GM19023 (cell line): Measurements from ENCODE around the gene PRR33.
"Not testable (repeated sequence)": the region's sequence is repeated elsewhere in the genome, so short reads cannot be mapped to it uniquely, and the experiment has no call there.

Experiments used
- ATAC-seq: cut with Tn5 transposase; IDR thresholded peaks from one replicate; pipeline ENCODE4 v1.9.1; 2021; ENCODE audit warnings: mild to moderate bottlenecking, moderate library complexity; ENCODE audit not compliant: unreplicated experiment

The PRR33 gene

DNA sequence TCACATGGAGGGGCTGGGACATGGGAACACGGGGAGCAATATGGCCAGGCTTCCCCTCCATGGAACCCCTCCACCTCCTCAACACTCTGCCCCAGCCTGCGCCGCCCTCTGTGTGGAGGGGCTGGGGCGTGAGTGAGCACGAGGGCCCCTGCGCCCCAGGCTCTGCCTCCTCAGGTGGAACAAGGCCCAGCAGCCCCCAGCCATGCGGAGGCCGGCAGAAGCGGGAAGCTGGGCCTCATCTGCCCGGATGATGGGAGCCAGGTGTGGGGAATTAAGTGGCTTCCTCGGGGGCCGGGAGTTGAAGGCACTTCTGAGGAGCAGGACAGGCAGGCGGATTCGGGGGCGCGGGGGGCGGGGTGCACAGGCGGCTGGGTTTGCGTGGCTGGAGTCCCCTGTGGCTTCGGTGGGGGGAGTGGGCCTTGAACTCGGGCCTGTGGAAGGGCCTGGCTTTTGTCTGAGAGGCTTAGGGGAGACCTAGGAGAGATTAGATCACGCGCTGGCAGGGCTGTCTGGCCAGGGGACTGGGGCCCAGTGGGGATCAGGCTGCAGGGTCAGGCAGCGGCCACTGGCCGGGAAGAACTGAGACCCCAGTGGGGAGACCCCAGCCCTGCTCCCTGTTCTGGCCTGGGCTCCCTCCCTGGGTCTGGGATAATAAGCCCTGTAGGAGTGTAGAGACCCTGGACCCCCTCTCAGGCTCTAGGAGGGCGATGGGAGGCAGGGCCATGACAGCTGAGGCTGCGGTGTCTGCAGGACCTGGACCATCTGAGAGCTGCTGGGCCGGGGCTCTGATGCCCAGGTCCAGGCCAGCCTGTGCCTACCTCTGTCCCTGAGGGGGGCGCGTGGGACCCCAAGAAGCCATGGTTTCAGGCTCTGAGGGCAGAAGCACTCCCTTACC is 13.3 kb downstream of the PRR33 start:
- no peak for ATAC-seq

DNA sequence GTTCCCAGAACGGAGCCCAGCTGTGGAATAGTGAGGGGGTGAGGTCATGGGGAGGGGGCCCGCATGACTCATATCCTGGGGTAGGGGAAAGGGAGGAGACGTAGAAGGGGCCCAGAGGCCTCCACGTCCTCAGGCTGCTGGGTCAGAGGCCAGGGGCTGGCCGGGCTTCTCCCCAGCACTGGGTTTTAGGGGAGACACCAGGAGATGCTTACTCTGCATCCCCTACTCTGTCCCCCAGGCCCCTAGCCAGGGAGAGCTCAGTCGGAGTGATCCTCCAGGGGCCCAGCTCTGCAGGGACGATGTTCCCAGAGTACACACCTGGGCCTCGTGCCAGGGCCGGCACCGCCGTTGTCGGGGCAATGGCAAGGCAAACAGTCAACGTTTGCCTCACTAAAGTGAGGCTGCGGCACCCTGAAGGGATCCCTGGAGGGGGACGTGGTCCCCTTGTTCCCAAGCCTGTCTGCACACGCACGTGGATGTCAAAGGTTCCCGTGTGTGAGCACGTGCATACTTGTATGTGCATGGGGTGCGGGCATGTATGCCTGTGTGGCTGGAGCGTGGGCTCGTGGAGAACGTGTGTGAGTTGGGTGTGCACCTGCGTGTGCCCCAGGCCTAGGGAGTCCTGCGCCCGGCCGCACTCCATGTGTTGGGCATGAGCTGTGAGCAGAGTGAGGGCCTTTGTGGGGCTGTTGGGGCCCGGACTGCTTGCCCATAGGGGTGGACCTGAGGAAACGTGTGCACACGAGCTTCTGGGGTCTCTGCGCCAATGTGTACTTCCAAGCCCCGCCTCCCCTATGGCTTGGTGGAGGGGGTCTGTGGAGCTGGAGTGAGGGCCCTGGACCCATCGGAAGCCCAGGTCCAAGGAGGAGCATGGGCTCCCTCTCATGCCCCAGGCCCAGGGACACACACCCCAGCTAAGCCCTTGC is 14.2 kb downstream of the PRR33 start:
- ATAC-seq = no peak

- no peak for ATAC-seq
Measured at GRCh38 chr11:1876361-1877063, 15.2 kb downstream of the PRR33 start.

DNA sequence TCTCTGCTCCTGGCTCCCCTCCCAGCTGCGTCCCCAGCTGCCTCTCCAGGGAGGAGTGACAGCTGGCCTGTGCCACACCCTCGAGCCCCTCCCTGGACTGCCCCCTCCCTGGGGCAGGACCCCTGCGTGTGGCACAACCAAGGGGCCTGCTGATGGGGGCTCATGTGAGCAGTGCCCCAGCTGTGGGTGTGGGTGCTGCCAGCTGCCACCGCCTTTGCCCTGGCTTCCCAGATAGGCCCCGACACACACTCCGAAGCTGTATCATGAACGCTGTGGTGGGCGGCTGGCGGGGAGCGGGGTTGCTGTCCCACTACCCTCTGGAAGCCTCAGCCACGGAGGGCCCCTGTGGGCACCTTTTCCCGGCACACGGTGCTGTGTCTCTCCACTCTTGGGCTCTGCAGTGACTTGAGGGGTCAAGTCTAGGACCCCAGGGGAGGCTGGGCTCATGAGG is 15.8 kb downstream of the PRR33 start:
- ATAC-seq = not testable (repeated sequence)

DNA sequence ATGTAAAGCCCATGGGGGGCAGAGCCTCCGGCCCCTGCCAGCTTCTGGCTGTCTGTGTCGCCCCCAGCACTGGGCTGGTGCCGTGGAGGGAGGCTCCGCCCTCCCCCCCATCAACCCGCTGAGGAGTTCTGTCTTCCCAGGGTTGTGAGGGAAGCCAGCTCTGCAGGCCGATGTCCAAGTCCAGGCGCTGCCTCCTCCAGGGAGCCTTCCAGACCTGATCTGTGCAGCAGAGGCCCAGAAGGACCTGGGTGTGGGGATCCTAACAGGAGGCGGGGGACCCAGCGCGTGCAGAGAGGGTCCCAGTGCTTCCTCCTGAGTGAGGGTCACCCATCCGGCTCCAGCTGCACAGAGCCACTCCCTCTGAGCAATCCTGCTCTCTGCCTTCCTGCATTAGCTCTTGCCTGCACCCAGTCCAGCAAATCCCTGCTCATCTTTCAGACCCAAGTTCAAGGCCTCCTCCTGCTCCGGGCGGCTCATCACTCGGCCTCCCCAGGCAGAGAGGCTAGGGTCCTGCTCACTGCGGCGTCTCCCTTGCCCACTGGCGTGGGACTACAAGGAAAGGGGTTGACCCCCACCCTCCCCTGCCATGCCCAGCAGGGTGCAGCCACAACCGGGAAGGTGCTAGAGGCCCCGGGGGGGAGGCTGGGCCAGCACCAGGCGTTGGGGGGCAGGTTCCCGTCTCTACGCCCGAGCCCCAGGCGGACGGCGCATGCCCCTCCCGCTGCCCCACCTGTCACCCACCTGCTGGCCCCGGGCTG is 16.4 kb downstream of the PRR33 start:
- no peak for ATAC-seq

GRCh38 chr11:1874441-1875092 is 17.1 kb downstream of the PRR33 start:
- not testable (repeated sequence) for ATAC-seq

- not testable (repeated sequence) for ATAC-seq
Measured at GRCh38 chr11:1873813-1874150, 17.9 kb downstream of the PRR33 start.

- no peak for ATAC-seq
Measured at GRCh38 chr11:1873048-1873812, 18.5 kb downstream of the PRR33 start.

- no peak for ATAC-seq
Measured at GRCh38 chr11:1872267-1872985, 19.3 kb downstream of the PRR33 start.

DNA sequence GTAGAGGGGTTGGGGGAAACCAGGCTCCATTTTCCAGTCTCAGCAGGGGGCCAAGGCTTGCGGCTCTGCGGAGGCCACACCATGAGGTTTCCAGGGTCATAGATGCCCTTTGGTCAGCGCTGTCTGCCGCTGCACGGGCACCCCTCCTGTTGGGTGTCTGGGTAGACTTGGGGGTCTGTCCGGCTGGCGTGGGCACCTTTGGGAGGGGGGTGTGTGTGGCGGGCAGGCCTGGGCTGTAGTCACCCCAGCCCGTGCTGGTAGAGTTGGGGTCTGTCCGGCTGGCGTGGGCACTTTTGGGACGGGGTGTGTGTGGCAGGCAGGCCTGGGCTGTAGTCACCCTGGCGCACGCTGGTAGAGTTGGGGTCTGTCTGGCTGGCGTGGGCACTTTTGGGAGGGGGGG is 20.2 kb downstream of the PRR33 start:
- no peak for ATAC-seq

DNA sequence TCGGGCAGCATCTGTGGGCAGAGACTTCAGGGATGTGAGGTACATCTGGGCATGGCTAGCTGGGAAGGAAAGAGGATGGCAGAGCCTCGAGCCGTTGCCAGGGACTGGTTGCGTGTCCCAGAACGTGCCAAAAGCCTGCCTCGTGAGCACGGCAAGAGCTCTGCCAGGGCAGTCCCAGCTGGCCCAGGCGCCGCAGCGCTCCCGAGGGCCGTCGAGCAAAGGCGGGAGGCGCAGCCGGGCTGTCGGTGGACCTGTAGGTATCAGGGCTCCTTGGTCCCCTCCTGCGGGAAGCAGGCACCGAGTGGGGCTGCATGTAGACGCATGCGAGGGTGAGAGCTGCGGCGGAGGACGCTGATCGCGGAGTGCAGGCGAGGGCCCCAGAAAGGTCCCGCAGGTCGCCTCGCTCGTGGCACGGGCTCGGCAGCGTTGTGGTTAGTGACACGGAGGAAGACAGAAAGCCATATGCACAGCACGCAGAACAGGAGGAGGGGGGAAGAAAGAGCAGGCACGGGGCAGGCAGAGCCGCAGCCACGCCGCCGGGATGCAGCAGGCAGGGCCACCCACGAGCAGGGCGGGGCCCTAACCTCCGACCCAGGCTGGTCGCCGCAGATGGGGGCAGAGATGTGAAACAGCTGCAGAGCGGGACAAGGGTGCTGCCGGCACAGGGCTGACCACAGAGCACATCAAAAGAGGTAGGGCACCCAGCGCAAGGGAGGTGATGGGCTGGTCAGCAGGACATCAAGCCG is 20.8 kb downstream of the PRR33 start:
- ATAC-seq = no peak

DNA sequence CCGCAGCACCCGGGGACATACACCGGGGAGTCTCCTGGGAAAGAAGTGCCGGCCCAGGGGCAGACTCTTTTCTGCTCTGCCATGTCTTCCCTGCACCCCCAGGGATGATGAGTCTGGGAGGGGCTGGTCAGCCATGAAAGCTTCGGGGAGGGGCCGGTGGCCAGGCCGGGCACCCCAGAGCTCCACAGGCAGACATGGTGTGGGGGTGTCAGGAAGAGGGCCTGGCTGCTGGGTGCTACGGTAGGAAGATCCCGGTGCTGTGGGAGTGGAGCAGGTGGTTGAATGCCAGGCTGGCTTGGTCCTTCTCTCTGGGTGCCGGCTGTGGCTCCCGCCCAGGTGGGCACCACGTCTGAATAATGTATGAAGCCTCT is 21.4 kb downstream of the PRR33 start:
- no peak for ATAC-seq

DNA sequence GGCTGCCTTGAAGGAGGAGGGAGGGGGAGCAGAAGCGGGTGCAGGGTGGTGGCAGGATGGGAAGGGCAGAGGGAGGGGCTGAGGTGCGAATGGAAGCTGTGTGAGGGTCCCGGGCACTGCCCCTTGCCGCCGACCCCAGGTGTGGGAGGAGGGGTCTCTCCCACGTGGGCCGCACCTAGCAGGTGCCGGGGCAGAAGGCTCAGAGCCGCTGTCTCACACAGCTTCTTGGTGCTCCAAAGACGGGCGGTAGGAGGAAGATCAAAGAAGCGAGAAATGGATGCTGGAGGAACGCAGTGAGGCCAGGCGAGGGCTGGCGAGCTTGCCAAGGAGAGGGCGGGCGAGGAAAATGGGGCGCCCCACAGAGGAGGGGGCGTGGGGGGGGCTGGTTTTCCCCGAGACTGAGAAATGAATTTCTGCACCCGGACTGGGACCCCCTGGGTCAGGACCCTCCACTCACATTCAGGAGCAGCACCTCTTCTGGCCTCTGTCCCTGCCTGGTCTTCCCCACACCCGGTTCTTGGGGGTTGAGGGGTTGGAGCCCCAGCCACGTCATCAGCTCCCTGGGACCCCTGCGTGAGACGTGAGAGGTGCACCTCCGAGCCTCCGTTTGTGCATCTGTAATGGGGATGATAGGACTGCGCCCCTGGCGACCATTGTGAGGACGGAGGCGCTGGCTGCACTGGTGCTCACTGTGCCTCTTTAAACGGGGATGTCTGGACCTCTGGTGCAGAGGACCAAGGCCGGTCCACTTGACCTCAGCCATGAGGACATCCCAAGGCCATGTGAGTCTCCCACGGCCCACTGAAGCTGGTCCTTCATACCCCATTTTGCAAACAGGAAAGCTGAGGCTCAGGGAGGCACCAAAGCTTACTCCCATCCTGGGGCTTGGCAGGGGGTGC is 22.0 kb downstream of the PRR33 start:
- ATAC-seq = no peak

DNA sequence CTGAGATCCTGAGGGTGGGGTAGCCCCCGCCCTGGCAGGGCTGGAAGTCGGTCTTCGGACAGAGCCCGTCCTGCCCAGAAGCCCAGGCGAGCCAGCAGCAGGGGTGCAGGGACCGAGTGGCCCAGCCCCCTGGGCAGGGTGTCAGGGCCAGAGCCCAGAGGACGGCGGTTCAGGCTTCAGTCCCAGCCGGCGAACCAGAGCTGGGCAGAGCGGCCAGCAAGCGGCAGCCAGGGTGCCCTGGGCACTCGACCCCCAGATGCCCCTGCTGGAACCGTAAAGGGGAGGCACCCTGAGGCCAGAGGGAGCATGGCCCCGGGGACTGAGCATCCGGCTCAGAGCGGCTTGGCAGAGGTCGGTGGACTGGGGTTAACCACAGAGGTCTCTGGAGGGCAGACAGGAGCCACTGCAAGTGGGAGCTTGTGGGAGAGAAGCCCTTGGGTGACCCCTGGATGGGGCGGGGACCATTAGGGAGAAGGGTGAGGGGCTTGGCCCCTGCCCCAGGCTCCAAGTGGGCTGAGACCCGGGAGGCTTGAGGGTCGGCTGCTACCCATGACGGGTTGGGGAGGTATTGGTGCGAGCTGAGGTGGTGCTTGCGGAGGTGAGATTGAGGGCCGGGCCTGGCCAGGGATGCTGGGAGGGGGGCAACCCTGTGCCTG is 22.9 kb downstream of the PRR33 start:
- ATAC-seq = no peak

GRCh38 chr11:1868056-1868635 is 23.5 kb downstream of the PRR33 start:
- ATAC-seq = no peak

DNA sequence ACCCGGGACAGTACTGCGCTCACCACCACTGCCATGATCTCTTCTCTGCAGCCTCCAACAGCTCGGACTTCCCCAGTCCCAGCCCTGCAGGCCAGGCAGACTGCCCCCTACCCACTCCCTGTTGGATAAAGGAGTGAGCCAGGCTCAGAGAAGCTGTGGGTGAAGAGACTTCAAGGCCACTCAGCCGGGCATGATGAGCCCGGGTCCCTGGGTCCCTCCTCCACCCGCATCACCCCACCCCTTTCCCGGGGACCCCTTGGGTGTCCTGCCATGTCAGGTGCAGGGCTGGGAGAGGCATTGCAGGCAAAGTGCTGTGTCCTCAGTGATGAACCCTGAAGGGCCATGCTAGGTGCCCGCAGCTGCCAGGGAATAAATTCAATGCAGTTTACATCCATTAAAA is 24.3 kb downstream of the PRR33 start:
- ATAC-seq = no peak
